SIG-M5 treated with dmso at 0.1 percent for 504 hours (cell line): Measurements from ENCODE around the gene TPMT.

Source experiments
- DNase-seq: peaks from one replicate; lab custom pipeline; 2025; ENCODE audit not compliant: unreplicated experiment; lab: John Stamatoyannopoulos, UW

Gene TPMT

DNA sequence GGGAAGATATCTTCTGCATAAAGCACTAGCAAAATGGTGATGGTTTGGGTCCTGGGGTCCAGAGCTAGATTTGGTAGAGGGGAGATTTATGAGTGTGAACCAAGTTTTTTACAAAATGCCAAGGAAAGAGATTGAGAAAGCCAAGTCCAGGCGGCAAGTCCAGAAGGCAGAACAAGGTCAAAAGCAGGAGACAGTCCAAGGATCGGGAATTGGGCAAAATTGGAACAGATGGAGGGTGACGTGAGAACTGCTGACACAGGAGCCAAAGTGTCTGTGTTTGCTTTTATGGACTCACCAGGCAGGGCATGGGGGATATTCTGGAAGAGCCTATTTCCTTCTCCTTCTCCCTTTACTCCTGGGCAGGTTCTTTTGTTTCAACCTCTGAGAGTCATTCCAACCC, 36.5 kb downstream of the TPMT start:
- no peak for DNase-seq

DNA sequence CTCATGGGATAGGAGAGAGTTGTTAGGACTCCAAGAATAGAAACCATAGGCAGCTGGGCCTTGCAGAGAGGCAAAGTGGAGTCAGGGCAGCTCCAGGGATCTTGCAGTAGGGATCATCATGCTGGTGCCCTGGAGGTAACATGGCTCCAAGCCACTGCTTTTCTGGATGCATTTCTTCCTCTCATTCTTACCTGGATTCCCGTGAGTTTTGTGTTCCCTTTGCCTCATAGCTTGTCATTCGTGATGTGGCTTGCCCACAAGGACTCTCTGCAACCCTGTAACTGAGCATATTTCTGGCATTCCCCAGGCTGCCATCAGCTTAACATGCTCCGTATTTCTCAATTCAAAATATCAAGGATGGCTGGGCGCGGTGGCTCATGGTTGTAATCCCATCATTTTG, 37.7 kb downstream of the TPMT start:
- DNase-seq: no peak

DNA sequence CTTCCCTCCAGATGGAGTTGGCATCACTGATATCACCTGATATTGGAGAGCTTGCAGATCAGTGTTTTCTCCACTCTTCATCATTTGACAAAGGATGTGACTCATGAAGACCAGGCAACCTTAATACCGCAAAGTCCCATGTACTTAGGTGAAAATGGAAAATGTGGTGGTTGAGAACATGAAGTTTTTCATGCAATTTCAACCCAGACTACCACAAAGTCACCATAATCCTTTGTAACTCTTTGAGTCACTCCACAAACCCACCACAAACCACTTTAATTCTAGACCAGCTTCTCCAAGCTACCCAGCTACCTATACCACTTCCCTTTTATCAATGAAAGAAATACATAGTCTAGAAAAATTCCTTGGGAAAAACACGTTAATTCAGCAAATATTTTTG, 39.5 kb downstream of the TPMT start:
- DNase-seq: no peak

DNA sequence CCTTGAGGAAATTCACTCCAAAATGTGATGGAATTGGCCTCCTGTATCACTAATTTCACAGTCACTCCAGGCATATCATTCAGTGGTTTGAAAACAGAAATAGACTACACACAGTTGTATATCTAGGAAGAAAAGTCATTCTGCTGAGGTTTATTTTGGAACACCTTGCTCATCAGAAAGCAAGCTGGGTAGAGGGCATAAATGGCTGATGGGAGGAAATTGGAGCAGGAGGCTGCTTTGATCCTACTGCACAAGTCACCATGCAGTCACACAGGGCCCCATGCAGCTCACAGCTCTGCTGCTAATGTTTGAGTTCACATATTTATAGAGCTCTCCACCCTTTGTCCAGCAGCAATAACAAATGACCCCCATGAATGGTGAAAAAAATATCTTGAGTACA, 44.7 kb downstream of the TPMT start:
- no peak for DNase-seq

DNA sequence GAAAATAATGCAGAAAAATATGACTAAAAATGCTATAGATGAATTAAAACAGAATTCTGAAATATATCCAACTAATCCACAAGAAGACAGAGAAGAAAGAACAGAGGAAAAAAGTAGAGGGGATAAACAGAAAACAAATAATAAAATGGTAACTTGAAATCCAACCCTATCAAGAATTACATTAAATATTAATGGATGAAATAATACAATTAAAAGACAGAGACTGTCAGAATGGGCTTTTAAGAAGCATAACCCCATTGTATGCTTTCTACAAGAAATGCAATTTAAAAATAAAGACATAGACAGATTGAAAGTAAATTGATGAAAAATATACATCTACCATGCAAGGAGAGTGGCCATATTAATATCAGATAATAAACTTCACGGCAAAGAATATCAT, 47.8 kb downstream of the TPMT start:
- DNase-seq: no peak

DNA sequence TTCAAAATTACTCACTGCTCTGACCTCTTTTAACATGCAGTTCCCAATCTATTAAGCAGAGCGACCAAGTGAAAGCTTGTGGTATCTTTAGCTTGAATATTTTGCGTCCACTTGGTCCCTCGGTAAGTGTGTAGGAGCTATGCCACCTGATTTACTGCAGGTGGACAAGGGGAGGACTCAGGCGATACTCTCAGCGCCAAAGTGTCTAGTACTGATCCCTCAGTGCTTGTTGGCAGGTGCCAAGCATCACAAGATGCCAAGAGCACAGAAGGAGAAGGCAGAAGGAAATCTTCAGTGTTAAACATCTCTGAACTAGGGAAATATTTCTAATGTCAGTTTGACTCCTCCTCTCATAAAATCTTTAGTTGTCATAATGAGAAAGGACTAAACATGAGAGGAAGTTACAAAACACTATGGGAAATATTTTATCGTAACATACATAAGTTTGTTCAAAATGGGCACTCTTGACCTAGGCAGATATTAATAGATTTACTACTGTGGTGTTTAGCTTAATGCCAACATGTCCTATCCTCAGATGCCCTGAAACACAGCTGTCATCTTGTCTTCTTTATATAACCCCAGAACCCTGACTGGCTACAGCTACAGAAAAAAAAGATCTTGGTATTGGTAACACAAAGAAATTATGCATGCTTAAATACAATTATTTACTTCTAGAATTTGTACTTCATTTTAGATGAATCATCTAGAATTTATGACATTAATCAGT, 51.9 kb downstream of the TPMT start:
- DNase-seq: no peak

DNA sequence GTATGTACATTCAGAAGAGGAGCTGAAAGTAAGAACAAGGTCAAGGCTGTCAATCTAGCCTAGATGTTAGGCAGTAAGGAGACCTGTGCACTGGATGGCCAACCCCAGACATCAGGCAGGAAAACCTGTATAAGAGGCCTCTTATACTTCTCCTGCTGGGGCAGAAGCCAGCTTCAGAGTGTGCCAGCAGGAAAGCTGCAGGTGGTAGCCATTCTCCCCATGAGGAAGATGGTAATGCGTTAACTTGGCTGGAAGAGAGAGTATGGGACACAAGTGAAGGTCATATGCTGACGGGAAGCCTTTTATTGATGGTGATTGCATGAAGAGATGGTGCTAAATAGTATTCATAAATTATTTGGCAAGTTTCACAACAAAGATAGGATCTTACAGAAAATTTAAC, 53.0 kb downstream of the TPMT start:
- DNase-seq: no peak

DNA sequence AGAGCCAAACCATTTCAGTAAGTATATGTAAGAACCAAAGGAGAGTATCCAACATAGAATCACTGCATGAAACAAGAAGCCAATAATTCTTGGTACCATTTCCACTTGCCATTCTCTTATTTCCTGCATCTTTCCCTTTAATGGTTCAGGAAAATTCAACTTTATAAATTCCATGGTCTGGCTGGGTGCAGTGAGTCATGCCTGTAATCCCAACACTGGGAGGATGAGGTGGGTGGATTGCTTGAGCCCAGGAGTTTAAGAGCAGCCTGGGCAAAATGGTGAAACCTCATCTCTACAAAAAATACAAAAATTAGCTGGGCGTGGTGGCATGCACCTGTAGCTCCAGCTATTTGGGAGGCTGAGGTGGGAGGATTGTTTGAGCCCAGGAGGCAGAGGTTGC, 53.6 kb downstream of the TPMT start:
- DNase-seq: no peak

DNA sequence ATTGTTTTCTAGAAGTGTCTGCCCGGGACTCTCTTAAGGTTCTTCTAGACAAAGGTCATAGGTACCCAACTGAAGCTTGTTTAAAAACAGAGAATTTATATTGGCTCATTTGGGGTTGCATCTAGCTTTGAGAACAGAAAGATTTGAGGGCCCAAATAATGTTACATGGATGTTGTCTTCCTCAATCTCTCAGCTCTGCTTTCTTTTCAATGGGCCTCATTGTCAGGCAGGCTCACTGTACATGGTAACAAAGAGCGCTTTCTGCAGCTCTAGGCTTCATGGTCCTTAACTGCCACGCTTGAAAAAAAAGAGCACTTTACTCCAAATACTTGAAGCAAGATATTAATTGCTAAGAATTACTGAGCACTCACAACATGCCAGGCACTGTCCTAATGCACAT, 54.6 kb downstream of the TPMT start:
- DNase-seq: no peak

DNA sequence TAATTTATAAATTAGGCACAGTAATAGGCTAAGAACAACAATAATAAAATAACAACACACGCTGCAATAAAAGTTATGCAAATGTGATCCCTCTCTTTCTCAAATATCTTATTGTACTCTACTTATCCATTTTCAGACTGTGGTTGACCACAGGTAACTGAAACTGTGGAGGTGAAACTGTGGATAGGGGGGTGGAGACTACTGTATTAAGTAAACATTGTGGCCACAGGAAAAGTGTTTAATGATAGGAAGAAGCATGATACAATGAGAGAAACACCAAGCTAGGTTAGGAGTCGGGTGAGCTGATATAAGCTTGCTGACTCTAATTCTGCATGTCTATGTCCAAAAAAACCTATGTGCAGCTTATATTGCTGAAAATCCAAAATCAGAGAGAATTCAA, 55.4 kb downstream of the TPMT start:
- DNase-seq: no peak

DNA sequence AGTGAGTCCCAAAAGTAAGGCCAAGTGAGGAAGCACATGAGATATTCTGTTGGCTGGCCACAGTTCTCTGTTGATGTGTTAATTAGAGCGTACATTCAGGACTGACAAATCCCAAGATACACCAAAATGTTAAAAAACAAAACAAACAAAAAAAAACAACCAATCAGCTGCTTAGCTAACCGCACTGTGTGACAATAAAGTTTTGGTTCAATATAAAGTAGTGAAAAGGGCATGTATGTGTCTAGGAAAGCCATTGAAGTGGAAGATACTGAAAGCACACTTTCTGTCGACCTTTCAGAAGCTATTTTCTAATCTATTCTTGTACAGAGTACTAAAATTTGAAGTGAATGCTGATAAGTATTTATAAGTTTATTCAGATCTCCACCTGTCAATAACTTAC, 58.5 kb downstream of the TPMT start:
- DNase-seq: no peak

DNA sequence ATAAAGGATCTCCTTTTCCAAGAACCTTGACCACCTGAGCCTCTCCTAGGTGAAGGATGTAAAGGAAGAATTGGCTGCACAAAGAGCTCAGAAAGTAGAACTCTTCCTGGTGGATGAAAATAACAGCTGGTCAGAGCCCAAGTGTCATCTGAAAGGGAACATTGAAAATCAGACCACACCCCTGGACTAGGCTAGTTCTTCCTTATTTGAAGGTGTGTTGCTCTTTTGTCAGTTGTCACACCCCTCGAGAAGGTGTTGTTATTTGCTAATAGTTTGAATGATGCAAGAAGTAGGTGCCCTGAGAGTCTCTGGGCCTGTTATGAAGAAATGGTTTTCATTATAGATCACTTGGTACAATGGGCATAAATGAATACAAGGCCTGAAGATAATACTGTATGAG, 63.5 kb downstream of the TPMT start:
- no peak for DNase-seq

DNA sequence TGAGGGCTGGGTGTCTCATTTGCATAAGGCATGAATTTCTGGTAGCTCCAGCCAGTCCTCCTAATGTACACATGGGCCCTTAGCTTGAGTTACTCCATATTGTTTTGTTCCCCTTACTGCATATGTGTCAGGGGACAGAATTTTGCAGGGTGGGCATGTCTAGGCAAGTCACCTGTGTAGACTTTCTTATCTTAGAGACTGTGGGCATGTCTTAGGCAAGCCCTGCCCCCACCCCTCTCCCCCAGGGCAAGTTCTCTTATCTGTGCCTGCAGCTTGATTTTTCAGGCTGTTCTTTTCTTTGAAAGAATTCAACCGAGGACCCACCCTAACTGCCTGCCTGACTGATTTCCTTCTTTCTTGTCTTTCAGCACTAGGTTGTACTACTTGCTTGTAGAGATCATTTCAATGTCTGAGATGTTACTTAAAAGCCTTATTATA, 64.5 kb downstream of the TPMT start:
- no peak for DNase-seq

DNA sequence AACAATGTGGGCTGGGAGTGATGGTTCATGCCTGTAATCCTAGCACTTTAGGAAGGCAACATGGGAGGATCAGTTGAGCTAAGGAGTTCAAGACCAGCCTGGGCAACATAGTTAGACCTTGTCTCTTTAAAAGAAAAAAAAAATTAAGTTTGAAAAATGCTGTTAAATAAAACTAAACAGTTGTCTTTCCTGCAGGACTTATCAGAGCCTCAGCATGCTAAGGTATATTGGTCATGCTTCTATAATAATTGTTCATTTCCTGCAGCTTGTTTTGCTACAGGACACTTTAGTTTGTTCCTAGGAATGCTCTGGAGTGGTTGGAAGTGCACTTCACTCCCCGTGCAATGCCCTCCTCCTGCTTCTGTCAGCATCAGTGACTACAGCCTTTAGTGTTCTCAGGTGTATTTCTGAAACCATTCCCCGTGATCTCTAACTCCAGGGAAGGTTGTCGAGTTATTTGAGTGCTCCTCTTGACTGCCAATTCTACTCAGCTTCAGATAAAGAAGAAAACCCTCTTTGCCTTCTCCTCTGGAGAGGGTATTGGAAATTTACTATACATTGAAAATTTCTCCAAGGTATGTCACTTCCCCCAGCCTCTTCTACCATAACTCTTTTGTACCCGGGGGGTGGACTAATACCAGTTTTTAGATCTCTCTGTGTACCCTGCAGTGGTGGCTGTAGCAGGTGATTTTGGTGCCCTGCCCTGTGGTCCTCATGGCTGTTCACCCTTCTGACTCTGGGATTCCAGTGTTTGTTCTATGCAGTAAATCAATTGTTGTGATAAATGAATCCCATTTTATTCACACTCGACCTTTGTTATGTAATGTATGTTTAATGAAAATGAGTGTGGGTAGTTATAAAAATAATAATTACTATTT, 66.2 kb downstream of the TPMT start:
- DNase-seq: no peak

DNA sequence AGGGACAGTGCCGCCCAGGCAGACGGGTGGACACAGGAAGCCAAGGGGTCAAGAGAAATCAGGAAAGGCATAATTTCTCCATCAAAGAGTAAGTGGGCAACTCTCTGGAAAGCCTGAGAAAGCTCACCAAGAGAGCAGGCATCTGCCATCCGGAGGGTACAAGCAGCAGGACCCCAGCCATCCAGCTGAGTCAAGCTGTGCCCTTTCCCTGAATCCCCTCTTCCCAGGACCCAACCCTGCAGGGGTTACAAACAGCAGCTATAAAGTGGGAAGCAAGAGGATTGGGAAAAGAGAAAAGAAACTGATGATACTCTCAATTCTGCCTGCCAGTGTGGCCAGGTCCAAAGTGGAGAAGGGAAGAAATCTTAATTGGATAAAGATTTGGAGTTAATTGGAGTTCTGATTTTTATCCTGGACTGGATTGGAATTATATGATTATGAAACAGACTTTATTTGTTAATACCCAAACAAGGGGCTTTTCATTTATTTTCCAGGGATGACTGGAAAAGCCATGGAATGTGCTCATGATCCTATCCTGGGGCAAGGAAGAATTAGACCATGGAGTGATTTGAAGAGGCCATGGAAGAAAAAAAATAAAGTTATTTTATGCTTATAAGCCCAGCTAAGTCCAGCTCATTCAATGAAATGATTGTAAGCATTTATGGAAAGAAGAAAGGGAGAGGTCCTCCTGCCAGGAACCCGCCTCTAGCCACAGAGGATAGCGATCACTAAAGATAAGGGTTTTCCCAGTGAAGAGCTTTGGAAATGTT, 67.3 kb downstream of the TPMT start:
- no peak for DNase-seq

DNA sequence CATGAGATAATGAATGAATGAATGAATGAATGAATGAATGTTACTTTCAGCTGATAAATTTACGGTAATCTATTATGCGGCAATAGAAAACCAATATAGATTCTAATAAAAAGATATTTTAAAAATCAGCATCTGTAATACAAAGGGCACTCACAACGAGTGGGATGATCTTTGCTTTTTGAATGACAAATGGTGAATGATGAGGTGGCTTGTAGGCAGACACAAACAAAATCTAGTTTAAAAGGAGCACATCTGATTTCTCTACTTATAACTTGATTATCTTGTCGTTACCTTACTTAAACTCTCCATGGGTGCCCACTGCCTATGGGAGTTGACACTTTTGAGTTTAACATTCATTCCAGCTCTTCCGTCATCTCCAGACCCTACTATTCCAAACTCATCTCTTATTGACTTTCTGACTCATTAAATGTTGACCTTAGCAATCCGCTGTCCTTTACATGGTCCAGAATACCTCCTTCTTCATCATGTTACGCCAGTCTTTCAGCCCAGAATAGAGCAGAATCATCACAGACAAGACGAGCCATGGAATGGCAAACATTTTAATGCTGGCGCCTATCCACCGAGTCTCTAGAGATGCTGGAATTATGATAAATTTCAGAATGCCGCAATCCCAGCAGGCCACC, 73.7 kb downstream of the TPMT start:
- DNase-seq: no peak

DNA sequence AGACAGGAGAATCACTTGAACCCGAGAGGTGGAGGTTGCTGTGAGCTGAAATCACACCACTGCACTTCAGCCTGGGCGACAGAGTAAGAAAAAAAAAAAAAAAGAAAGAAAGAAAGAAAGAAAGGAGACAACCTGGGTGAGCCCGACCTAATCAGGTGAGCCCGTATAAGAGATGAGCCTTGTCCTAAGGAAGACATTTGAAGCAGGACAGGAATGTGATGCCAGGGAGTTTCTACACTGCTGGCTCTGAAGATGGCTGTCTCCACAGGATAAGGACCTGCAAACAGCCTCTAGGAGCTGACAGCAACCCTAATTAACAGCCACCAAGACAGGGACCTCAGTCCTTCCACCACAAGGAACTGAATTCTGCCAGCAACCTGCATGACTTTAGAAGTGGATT, 74.3 kb downstream of the TPMT start:
- no peak for DNase-seq

DNA sequence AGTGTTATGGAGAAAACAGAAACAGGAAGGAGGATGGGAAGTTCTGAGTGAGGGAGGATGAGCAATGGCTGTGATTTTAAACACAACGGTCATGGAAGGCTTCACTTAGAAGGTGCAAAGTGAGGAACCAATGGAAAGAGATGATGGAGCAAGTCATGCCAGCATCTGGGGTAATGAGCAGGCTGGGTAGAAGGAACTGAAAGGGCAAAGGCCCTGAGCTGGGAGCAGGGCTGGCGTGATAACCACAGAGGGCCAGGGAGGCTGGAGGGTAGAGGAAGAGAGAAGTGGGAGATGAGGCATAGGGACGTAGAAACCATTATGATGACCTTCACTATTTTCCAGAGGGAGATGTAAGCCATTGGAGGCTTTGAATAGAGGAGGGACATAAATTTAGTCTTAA, 76.0 kb downstream of the TPMT start:
- DNase-seq: no peak
